WTC11 (cell line): Measurements from ENCODE around the gene OCLN.

Source experiments
- ATF1 ChIP-seq: sonication (generic); formaldehyde crosslinking; IDR thresholded peaks from 2 replicates; pipeline ENCODE4 v1.8.1; 2023; ENCODE audit warnings: mild to moderate bottlenecking, moderate library complexity, missing genetic modification reagents
- FOXP1 ChIP-seq: sonication (generic); formaldehyde crosslinking; IDR thresholded peaks from 2 replicates; pipeline ENCODE4 v1.8.0; 2022; ENCODE audit warnings: missing genetic modification reagents, mild to moderate bottlenecking, moderate library complexity, borderline replicate concordance
- JUN ChIP-seq: sonication (generic); formaldehyde crosslinking; IDR thresholded peaks from 2 replicates; pipeline ENCODE4 v1.8.0; 2023; ENCODE audit warnings: mild to moderate bottlenecking, missing genetic modification reagents
- NR3C1 ChIP-seq: sonication (generic); formaldehyde crosslinking; conservative IDR thresholded peaks from 2 replicates; pipeline ENCODE4 v1.8.1; 2023; ENCODE audit warnings: low read depth, mild to moderate bottlenecking, missing genetic modification reagents
- SP1 ChIP-seq: sonication (generic); formaldehyde crosslinking; conservative IDR thresholded peaks from 2 replicates; pipeline ENCODE4 v1.8.1; 2022; ENCODE audit warnings: missing genetic modification reagents
- TF ChIP-seq, protein P1 (sequence below): fragments of 200-600 bp; IDR thresholded peaks from 2 replicates; pipeline ENCODE4 v1.8.0; 2022; ENCODE audit warnings: antibody characterized with exemption
- TF ChIP-seq, protein P2 (sequence below): fragments of 250-450 bp; sonication (Bioruptor Pico); IDR thresholded peaks from 2 replicates; pipeline ENCODE4 v1.9.0; 2021; ENCODE audit warnings: moderate library complexity, mild to moderate bottlenecking, inconsistent platforms, borderline replicate concordance
- TF ChIP-seq, protein P3 (sequence below): sonication (generic); formaldehyde crosslinking; IDR thresholded peaks from 2 replicates; pipeline ENCODE4 v1.8.0; 2022; ENCODE audit warnings: mild to moderate bottlenecking, missing genetic modification reagents
- TF ChIP-seq, protein P4 (sequence below): sonication (generic); formaldehyde crosslinking; IDR thresholded peaks from 2 replicates; pipeline ENCODE4 v1.8.0; 2023; ENCODE audit warnings: missing genetic modification reagents
- TF ChIP-seq, protein P5 (sequence below): sonication (generic); formaldehyde crosslinking; IDR thresholded peaks from 2 replicates; pipeline ENCODE4 v1.8.0; 2022; ENCODE audit warnings: mild to moderate bottlenecking, missing genetic modification reagents

DNA sequence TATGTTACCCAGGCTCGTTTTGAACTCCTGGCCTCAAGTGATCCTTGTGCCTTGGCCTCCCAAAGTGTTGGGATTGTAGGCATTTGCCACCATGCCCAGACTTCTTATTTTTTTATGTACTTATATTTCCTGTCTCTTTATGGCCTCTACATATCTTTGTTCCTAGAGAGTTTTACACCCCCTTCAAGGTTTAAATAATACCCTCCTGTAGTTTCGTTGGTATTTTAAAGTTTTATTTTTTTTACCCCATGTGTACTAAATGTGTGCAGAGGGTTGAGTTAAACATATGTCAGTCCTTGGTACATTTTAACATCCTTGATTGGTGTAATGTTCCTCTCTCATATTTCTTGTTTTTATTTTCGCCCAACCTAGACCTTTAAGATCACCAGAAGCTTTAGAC, 29.4 kb downstream of the OCLN start:
- TF ChIP-seq, protein P1, sequence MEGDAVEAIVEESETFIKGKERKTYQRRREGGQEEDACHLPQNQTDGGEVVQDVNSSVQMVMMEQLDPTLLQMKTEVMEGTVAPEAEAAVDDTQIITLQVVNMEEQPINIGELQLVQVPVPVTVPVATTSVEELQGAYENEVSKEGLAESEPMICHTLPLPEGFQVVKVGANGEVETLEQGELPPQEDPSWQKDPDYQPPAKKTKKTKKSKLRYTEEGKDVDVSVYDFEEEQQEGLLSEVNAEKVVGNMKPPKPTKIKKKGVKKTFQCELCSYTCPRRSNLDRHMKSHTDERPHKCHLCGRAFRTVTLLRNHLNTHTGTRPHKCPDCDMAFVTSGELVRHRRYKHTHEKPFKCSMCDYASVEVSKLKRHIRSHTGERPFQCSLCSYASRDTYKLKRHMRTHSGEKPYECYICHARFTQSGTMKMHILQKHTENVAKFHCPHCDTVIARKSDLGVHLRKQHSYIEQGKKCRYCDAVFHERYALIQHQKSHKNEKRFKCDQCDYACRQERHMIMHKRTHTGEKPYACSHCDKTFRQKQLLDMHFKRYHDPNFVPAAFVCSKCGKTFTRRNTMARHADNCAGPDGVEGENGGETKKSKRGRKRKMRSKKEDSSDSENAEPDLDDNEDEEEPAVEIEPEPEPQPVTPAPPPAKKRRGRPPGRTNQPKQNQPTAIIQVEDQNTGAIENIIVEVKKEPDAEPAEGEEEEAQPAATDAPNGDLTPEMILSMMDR = no peak
- TF ChIP-seq NR3C1 = no peak
- no peak for TF ChIP-seq FOXP1 (CRISPR knock-in tag)
- no peak for TF ChIP-seq ATF1 (CRISPR knock-in tag)
- TF ChIP-seq, protein P2, sequence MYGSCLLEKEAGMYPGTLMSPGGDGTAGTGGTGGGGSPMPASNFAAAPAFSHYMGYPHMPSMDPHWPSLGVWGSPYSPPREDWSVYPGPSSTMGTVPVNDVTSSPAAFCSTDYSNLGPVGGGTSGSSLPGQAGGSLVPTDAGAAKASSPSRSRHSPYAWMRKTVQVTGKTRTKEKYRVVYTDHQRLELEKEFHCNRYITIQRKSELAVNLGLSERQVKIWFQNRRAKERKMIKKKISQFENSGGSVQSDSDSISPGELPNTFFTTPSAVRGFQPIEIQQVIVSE = no peak
- no peak for TF ChIP-seq SP1
- no peak for TF ChIP-seq JUN
- TF ChIP-seq, protein P3, sequence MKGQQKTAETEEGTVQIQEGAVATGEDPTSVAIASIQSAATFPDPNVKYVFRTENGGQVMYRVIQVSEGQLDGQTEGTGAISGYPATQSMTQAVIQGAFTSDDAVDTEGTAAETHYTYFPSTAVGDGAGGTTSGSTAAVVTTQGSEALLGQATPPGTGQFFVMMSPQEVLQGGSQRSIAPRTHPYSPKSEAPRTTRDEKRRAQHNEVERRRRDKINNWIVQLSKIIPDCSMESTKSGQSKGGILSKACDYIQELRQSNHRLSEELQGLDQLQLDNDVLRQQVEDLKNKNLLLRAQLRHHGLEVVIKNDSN (CRISPR knock-in tag) = no peak
- TF ChIP-seq, protein P4, sequence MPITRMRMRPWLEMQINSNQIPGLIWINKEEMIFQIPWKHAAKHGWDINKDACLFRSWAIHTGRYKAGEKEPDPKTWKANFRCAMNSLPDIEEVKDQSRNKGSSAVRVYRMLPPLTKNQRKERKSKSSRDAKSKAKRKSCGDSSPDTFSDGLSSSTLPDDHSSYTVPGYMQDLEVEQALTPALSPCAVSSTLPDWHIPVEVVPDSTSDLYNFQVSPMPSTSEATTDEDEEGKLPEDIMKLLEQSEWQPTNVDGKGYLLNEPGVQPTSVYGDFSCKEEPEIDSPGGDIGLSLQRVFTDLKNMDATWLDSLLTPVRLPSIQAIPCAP (CRISPR knock-in tag) = no peak
- TF ChIP-seq, protein P5, sequence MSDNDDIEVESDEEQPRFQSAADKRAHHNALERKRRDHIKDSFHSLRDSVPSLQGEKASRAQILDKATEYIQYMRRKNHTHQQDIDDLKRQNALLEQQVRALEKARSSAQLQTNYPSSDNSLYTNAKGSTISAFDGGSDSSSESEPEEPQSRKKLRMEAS (CRISPR knock-in tag) = no peak
